Ishikawa (cell line): ENCODE results near the gene SYNE1.

Source experiments
- CEBPB ChIP-seq: IDR thresholded peaks from 2 replicates; pipeline ENCODE4 v1.6.1; 2012
- CREB1 ChIP-seq: IDR thresholded peaks from 2 replicates; pipeline ENCODE4 v1.6.1; 2012; ENCODE audit warnings: low read depth
- EGR1 ChIP-seq: IDR thresholded peaks from 2 replicates; pipeline ENCODE4 v1.6.1; 2012
- EP300 ChIP-seq: IDR thresholded peaks from 2 replicates; pipeline ENCODE4 v1.6.1; 2012; ENCODE audit warnings: borderline replicate concordance
- FOXM1 ChIP-seq: IDR thresholded peaks from 2 replicates; pipeline ENCODE4 v1.6.1; 2012; ENCODE audit warnings: low read depth, borderline replicate concordance
- MAX ChIP-seq: IDR thresholded peaks from 2 replicates; pipeline ENCODE4 v1.6.1; 2012
- NFIC ChIP-seq: IDR thresholded peaks from 2 replicates; pipeline ENCODE4 v1.6.1; 2012
- RAD21 ChIP-seq: IDR thresholded peaks from 2 replicates; pipeline ENCODE4 v1.6.1; 2012; ENCODE audit warnings: low read depth
- REST ChIP-seq: IDR thresholded peaks from 2 replicates; pipeline ENCODE4 v1.6.1; 2012; ENCODE audit warnings: low read depth, mild to moderate bottlenecking
- TAF1 ChIP-seq: IDR thresholded peaks from 2 replicates; pipeline ENCODE4 v1.6.1; 2012; ENCODE audit warnings: low read depth, mild to moderate bottlenecking
- TCF12 ChIP-seq: IDR thresholded peaks from 2 replicates; pipeline ENCODE4 v1.6.1; 2012; ENCODE audit warnings: low read depth
- TEAD4 ChIP-seq: IDR thresholded peaks from 2 replicates; pipeline ENCODE4 v1.6.1; 2012
- YY1 ChIP-seq: IDR thresholded peaks from 2 replicates; pipeline ENCODE4 v1.6.1; 2012; ENCODE audit warnings: low read depth
- ZBTB7A ChIP-seq: IDR thresholded peaks from 2 replicates; pipeline ENCODE4 v1.6.1; 2012; ENCODE audit warnings: low read depth

The SYNE1 gene

GRCh38 chr6:152209211-152209610 is 428.0 kb downstream of the SYNE1 start:
- no peak for TF ChIP-seq CREB1
- TF ChIP-seq CEBPB: no peak
- no peak for TF ChIP-seq YY1
- TF ChIP-seq TEAD4: no peak
- TF ChIP-seq FOXM1: no peak
- no peak for TF ChIP-seq EGR1
- no peak for TF ChIP-seq REST

GRCh38 chr6:152207915-152208714 is 429.0 kb downstream of the SYNE1 start:
- TF ChIP-seq TCF12 (no peak), CEBPB (peak; percentile 80), TAF1 (no peak), REST (no peak), NFIC (no peak), MAX (no peak)

GRCh38 chr6:152206072-152206818 is 430.9 kb downstream of the SYNE1 start:
- TF ChIP-seq RAD21 (peak; percentile 47), EP300 (no peak)

DNA sequence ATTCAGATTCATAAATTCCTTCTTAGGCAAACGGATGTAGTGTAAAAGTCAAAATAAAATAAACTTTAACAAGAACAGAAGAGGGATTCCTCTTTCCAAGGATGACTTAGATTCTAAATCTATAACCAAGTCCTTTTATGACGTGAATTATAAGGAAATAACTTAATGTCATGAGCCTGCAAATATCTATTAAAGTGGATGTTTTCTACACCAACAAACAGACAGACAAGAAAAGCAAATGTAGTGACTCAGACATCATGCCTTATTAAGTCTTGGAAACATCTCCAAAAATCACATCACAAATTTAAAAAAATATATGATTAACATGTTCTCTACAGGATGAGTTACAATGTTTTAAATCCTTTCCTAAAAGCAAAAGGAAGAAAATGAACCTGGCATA is 432.6 kb downstream of the SYNE1 start:
- TF ChIP-seq ZBTB7A (no peak), TAF1 (no peak), EP300 (no peak), RAD21 (no peak)

DNA sequence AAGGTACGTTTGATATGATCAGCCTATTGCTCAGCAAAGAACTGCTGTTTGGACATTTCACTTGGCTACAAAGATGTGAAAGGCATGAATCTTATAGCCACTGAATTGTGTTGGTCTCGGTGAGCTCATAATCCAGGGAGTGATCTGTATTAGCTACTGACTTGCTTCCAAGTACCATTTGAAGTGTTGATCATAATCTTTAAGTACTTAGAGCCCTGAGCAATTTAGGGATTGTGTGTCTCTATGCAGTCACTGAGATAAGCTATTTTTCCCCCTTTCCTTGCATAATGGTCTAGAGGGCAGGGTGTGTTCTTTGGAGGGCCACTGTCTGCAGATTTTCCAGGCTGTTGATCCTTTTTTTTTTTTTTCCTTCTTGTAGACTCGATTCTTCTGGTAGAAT is 436.0 kb downstream of the SYNE1 start:
- no peak for TF ChIP-seq TAF1
- TF ChIP-seq REST: no peak
- TF ChIP-seq TCF12: no peak
- TF ChIP-seq YY1: no peak
- no peak for TF ChIP-seq EGR1

DNA sequence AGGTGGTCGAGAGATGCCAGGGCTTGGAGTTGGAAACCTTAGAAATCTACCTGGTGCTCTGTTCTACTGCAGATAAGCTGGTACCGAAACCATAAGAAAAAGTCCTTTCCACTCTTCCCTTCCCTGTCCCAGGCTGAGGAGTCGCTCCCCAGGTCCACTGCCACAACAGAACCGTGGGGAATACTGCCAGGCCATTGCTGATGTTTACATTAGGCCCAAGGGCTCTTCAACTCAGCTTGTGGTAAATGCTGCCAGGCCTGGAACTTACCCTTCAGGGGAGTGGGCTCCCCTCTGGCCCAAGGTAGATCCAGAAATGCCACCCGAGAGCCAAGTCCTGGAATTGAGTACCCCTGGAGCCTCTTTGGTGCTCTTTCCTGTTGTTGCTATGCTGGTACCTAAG is 441.3 kb downstream of the SYNE1 start:
- TF ChIP-seq RAD21 (no peak), CEBPB (no peak), REST (no peak), EP300 (no peak), FOXM1 (no peak)
